WTC11 (cell line): ENCODE results near the gene PAFAH1B2. TPM values are rescaled to one million over a fixed set of nuclear protein-coding genes. Genes with fewer than 3 reads are reported as not detected.
"Not testable (repeated sequence)": the region's sequence is repeated elsewhere in the genome, so short reads cannot be mapped to it uniquely, and the experiment has no call there.

Source experiments
- ATAC-seq: fragments of 200-7000 bp; cut with Tn5 transposase; 2 replicates; pipeline ENCODE4 v1.10.0; 2021; ENCODE audit warnings: mild to moderate bottlenecking, moderate library complexity
- CTCF ChIA-PET: fragments of 300-600 bp; sonication (Branson Sonifier 250); formaldehyde crosslinking; loops from one replicate; lab custom pipeline; 2021; ENCODE audit warnings: antibody characterized with exemption; lab: Charles Lee
- POLR2A ChIA-PET: fragments of 350-600 bp; sonication (Branson Sonifier 250); formaldehyde crosslinking; loops from one replicate; lab custom pipeline; 2021; ENCODE audit warnings: antibody characterized with exemption; lab: Charles Lee
- DNase-seq: peaks from one replicate; pipeline ENCODE4 v3.0.0; 2021; ENCODE audit warnings: low spot score
- H3K27ac Mint-ChIP-seq: 2 replicates; pipeline ENCODE4 v1.8.0; 2021; ENCODE audit warnings: mixed read lengths
- H3K27me3 Mint-ChIP-seq: 2 replicates; pipeline ENCODE4 v1.8.0; 2021; ENCODE audit warnings: low read depth, mild to moderate bottlenecking, moderate library complexity, mixed read lengths
- H3K36me3 Mint-ChIP-seq: 2 replicates; pipeline ENCODE4 v1.8.0; 2021; ENCODE audit warnings: mixed read lengths
- H3K4me1 Mint-ChIP-seq: 2 replicates; pipeline ENCODE4 v1.8.0; 2022; ENCODE audit warnings: mixed read lengths
- H3K4me3 Mint-ChIP-seq: 2 replicates; pipeline ENCODE4 v1.8.0; 2021; ENCODE audit warnings: mild to moderate bottlenecking, moderate library complexity, mixed read lengths
- H3K9me3 Mint-ChIP-seq: 2 replicates; pipeline ENCODE4 v1.8.0; 2021; ENCODE audit warnings: mixed read lengths
- CREM ChIP-seq: sonication (generic); formaldehyde crosslinking; IDR thresholded peaks from 2 replicates; pipeline ENCODE4 v1.8.1; 2022; ENCODE audit warnings: mild to moderate bottlenecking, missing genetic modification reagents, moderate library complexity
- GTF2I ChIP-seq: fragments of 250-450 bp; sonication (Bioruptor Pico); conservative IDR thresholded peaks from 2 replicates; pipeline ENCODE4 v1.4.0; 2021; ENCODE audit warnings: mild to moderate bottlenecking
- JAZF1 ChIP-seq: fragments of 250-450 bp; sonication (Bioruptor Pico); IDR thresholded peaks from 2 replicates; pipeline ENCODE4 v1.9.0; 2021; ENCODE audit warnings: moderate library complexity, mild to moderate bottlenecking, inconsistent platforms
- NR2C2 ChIP-seq: sonication (generic); formaldehyde crosslinking; IDR thresholded peaks from 2 replicates; pipeline ENCODE4 v1.8.0; 2022; ENCODE audit warnings: mild to moderate bottlenecking, missing genetic modification reagents
- NR3C1 ChIP-seq: sonication (generic); formaldehyde crosslinking; conservative IDR thresholded peaks from 2 replicates; pipeline ENCODE4 v1.8.1; 2023; ENCODE audit warnings: low read depth, mild to moderate bottlenecking, missing genetic modification reagents
- OVOL2 ChIP-seq: fragments of 250-450 bp; sonication (Bioruptor Pico); IDR thresholded peaks from 2 replicates; pipeline ENCODE4 v1.9.0; 2021; ENCODE audit warnings: mild to moderate bottlenecking, borderline replicate concordance
- RELA ChIP-seq: sonication (generic); formaldehyde crosslinking; IDR thresholded peaks from 2 replicates; pipeline ENCODE4 v1.8.1; 2022; ENCODE audit warnings: missing genetic modification reagents, mild to moderate bottlenecking, borderline replicate concordance
- SP1 ChIP-seq: sonication (generic); formaldehyde crosslinking; conservative IDR thresholded peaks from 2 replicates; pipeline ENCODE4 v1.8.1; 2022; ENCODE audit warnings: missing genetic modification reagents
- ZBTB21 ChIP-seq: sonication (generic); formaldehyde crosslinking; IDR thresholded peaks from 2 replicates; pipeline ENCODE4 v1.8.1; 2023; ENCODE audit warnings: mild to moderate bottlenecking, missing genetic modification reagents, borderline replicate concordance
- ZNF138 ChIP-seq: sonication (generic); formaldehyde crosslinking; conservative IDR thresholded peaks from 2 replicates; pipeline ENCODE4 v1.8.1; 2022; ENCODE audit warnings: mild to moderate bottlenecking, moderate library complexity, missing genetic modification reagents
- ZNF219 ChIP-seq: sonication (generic); formaldehyde crosslinking; IDR thresholded peaks from 2 replicates; pipeline ENCODE4 v1.8.0; 2023; ENCODE audit warnings: missing genetic modification reagents, mild to moderate bottlenecking, borderline replicate concordance
- ZNF232 ChIP-seq: sonication (generic); formaldehyde crosslinking; IDR thresholded peaks from 2 replicates; pipeline ENCODE4 v1.8.0; 2022; ENCODE audit warnings: mild to moderate bottlenecking, missing genetic modification reagents
- total RNA-seq: library from RNA; stranded (reverse); gene quantifications from 3 replicates; pipeline ENCODE4 v1.2.3, GENCODE V29; 2021
- TF ChIP-seq, protein P1 (sequence below): sonication (generic); formaldehyde crosslinking; IDR thresholded peaks from 2 replicates; pipeline ENCODE4 v1.8.1; 2023; ENCODE audit warnings: mild to moderate bottlenecking, missing genetic modification reagents, borderline replicate concordance
- TF ChIP-seq, protein P2 (sequence below): sonication (generic); formaldehyde crosslinking; IDR thresholded peaks from 2 replicates; pipeline ENCODE4 v1.8.0; 2022; ENCODE audit warnings: mild to moderate bottlenecking, missing genetic modification reagents
- TF ChIP-seq, protein P3 (sequence below): sonication (generic); formaldehyde crosslinking; IDR thresholded peaks from 2 replicates; pipeline ENCODE4 v1.8.0; 2022; ENCODE audit warnings: missing genetic modification reagents
- TF ChIP-seq, protein P4 (sequence below): sonication (generic); formaldehyde crosslinking; IDR thresholded peaks from 2 replicates; pipeline ENCODE4 v1.8.0; 2023; ENCODE audit warnings: missing genetic modification reagents, mild to moderate bottlenecking, borderline replicate concordance
- TF ChIP-seq, protein P5 (sequence below): sonication (generic); formaldehyde crosslinking; IDR thresholded peaks from 2 replicates; pipeline ENCODE4 v1.8.1; 2022; ENCODE audit warnings: low read depth, mild to moderate bottlenecking, moderate library complexity, missing genetic modification reagents, borderline replicate concordance

PAFAH1B2 gene
- total RNA-seq, 1 experiment from 2014 or later = 138 TPM

DNA sequence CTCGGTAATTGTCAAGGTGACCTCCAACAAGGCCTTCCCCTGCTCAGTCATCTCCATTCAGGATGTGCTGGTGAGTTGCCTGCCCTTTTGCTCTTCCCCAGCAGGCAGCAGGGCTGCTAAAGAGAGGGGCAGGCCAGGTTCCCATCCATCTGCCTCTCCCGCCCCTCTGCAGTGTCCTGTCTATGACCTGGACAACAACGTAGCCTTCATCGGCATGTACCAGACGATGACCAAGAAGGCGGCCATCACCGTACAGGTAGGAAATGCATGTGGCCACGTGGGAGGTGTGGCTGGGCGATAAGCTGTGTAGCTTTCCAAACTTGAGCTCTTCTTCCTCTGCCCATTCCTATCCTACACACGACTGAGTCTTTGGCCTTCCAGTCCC lies 38.5 kb downstream of the PAFAH1B2 start (continued):
- TF ChIP-seq, protein P1, sequence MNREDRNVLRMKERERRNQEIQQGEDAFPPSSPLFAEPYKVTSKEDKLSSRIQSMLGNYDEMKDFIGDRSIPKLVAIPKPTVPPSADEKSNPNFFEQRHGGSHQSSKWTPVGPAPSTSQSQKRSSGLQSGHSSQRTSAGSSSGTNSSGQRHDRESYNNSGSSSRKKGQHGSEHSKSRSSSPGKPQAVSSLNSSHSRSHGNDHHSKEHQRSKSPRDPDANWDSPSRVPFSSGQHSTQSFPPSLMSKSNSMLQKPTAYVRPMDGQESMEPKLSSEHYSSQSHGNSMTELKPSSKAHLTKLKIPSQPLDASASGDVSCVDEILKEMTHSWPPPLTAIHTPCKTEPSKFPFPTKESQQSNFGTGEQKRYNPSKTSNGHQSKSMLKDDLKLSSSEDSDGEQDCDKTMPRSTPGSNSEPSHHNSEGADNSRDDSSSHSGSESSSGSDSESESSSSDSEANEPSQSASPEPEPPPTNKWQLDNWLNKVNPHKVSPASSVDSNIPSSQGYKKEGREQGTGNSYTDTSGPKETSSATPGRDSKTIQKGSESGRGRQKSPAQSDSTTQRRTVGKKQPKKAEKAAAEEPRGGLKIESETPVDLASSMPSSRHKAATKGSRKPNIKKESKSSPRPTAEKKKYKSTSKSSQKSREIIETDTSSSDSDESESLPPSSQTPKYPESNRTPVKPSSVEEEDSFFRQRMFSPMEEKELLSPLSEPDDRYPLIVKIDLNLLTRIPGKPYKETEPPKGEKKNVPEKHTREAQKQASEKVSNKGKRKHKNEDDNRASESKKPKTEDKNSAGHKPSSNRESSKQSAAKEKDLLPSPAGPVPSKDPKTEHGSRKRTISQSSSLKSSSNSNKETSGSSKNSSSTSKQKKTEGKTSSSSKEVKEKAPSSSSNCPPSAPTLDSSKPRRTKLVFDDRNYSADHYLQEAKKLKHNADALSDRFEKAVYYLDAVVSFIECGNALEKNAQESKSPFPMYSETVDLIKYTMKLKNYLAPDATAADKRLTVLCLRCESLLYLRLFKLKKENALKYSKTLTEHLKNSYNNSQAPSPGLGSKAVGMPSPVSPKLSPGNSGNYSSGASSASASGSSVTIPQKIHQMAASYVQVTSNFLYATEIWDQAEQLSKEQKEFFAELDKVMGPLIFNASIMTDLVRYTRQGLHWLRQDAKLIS (CRISPR knock-in tag) = no peak
- no peak for TF ChIP-seq RELA (CRISPR knock-in tag)
- no peak for TF ChIP-seq ZNF219 (CRISPR knock-in tag)
- TF ChIP-seq SP1 (CRISPR knock-in tag) = no peak
- no peak for TF ChIP-seq ZNF138 (CRISPR knock-in tag)
- TF ChIP-seq NR3C1 (CRISPR knock-in tag) = no peak
- TF ChIP-seq, protein P2, sequence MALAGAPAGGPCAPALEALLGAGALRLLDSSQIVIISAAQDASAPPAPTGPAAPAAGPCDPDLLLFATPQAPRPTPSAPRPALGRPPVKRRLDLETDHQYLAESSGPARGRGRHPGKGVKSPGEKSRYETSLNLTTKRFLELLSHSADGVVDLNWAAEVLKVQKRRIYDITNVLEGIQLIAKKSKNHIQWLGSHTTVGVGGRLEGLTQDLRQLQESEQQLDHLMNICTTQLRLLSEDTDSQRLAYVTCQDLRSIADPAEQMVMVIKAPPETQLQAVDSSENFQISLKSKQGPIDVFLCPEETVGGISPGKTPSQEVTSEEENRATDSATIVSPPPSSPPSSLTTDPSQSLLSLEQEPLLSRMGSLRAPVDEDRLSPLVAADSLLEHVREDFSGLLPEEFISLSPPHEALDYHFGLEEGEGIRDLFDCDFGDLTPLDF = no peak
- no peak for TF ChIP-seq CREM (CRISPR knock-in tag)
- no peak for TF ChIP-seq ZBTB21 (CRISPR knock-in tag)
- TF ChIP-seq, all 79 proteins: peak for 0

DNA sequence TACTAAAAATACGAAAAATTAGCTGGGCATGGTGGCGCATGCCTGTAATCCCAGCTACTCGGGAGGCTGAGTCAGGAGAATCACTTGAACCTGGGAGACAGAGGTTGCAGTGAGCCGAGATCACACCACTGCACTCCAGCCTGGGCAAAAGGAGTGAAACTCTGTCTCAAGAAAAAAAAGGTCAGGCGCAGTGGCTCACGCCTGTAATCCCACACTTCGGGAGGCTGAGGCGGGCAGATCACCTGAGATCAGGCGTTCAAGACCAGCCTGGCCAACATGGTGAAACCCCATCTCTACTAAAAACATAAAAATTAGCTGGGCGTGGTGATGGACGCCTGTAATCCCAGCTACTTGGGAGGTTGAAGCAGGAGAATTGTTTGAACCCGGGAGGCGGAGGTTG lies 39.1 kb downstream of the PAFAH1B2 start:
- not testable (repeated sequence) for H3K27ac Mint-ChIP-seq, H3K4me3 Mint-ChIP-seq, H3K27me3 Mint-ChIP-seq, DNase-seq, H3K36me3 Mint-ChIP-seq, ATAC-seq, H3K9me3 Mint-ChIP-seq
- CTCF ChIA-PET = interaction anchor here (5.6 kb wide), 2 partner anchors 12 to 48 kb away, joined by 36 to 48 read pairs; partner anchors contain the start of genes PCSK7 and RNF214
- H3K4me1 Mint-ChIP-seq = peaks cover 20% of the 10 kb centered on the region
- POLR2A ChIA-PET = interaction anchor here (0.7 kb wide), 1 partner anchor 325 kb away, joined by 5 read pairs; no protein-coding TSS in a partner anchor

DNA sequence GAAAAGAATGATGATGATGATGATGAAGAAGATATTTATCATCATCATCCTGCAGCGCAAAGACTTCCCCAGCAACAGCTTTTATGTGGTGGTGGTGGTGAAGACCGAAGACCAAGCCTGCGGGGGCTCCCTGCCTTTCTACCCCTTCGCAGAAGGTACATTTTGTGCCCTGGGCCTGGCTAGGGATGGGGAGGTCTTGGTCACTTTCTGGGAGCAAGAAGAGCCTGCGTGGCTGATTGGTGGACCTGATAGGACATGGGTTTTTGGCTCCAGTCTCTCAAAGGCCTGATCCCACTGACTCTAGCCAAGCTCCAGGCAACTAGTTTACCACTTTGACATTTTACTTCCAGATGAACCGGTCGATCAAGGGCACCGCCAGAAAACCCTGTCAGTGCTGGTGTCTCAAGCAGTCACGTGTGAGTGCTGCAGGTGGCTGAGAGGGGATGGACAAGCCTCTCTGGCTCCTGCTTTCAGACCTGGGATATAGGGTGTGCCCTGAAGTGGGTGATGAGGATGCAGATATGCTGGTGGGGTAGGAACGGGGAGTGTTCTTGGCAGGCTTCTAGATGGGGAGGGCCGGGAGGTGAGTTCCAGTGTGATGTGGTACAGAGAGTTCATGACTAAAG lies 39.8 kb downstream of the PAFAH1B2 start:
- Mint-ChIP-seq H3K27me3 (peaks cover 6% of the 10 kb centered on the region), H3K4me1 (peaks cover 17% of the 10 kb centered on the region), H3K9me3 (no peaks in the 10 kb centered on the region), H3K4me3 (no peak overlapping the region), H3K36me3 (peaks cover 7% of the 10 kb centered on the region; the same call in 1 of the 2 replicates), H3K27ac (no peak overlapping the region)
- ATAC-seq (no peak), DNase-seq (no peak)
- ChIA-PET POLR2A (interaction anchor here (0.7 kb wide), 1 partner anchor 325 kb away, joined by 5 read pairs; no protein-coding TSS in a partner anchor), CTCF (interaction anchor here (0.7 kb wide), 1 partner anchor 17 kb away, joined by 3 read pairs; no protein-coding TSS in a partner anchor)
- TF ChIP-seq, protein P3, sequence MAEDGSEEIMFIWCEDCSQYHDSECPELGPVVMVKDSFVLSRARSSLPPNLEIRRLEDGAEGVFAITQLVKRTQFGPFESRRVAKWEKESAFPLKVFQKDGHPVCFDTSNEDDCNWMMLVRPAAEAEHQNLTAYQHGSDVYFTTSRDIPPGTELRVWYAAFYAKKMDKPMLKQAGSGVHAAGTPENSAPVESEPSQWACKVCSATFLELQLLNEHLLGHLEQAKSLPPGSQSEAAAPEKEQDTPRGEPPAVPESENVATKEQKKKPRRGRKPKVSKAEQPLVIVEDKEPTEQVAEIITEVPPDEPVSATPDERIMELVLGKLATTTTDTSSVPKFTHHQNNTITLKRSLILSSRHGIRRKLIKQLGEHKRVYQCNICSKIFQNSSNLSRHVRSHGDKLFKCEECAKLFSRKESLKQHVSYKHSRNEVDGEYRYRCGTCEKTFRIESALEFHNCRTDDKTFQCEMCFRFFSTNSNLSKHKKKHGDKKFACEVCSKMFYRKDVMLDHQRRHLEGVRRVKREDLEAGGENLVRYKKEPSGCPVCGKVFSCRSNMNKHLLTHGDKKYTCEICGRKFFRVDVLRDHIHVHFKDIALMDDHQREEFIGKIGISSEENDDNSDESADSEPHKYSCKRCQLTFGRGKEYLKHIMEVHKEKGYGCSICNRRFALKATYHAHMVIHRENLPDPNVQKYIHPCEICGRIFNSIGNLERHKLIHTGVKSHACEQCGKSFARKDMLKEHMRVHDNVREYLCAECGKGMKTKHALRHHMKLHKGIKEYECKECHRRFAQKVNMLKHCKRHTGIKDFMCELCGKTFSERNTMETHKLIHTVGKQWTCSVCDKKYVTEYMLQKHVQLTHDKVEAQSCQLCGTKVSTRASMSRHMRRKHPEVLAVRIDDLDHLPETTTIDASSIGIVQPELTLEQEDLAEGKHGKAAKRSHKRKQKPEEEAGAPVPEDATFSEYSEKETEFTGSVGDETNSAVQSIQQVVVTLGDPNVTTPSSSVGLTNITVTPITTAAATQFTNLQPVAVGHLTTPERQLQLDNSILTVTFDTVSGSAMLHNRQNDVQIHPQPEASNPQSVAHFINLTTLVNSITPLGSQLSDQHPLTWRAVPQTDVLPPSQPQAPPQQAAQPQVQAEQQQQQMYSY = no peak
- TF ChIP-seq, protein P4, sequence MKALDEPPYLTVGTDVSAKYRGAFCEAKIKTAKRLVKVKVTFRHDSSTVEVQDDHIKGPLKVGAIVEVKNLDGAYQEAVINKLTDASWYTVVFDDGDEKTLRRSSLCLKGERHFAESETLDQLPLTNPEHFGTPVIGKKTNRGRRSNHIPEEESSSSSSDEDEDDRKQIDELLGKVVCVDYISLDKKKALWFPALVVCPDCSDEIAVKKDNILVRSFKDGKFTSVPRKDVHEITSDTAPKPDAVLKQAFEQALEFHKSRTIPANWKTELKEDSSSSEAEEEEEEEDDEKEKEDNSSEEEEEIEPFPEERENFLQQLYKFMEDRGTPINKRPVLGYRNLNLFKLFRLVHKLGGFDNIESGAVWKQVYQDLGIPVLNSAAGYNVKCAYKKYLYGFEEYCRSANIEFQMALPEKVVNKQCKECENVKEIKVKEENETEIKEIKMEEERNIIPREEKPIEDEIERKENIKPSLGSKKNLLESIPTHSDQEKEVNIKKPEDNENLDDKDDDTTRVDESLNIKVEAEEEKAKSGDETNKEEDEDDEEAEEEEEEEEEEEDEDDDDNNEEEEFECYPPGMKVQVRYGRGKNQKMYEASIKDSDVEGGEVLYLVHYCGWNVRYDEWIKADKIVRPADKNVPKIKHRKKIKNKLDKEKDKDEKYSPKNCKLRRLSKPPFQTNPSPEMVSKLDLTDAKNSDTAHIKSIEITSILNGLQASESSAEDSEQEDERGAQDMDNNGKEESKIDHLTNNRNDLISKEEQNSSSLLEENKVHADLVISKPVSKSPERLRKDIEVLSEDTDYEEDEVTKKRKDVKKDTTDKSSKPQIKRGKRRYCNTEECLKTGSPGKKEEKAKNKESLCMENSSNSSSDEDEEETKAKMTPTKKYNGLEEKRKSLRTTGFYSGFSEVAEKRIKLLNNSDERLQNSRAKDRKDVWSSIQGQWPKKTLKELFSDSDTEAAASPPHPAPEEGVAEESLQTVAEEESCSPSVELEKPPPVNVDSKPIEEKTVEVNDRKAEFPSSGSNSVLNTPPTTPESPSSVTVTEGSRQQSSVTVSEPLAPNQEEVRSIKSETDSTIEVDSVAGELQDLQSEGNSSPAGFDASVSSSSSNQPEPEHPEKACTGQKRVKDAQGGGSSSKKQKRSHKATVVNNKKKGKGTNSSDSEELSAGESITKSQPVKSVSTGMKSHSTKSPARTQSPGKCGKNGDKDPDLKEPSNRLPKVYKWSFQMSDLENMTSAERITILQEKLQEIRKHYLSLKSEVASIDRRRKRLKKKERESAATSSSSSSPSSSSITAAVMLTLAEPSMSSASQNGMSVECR (CRISPR knock-in tag) = no peak
- no peak for TF ChIP-seq JAZF1 (CRISPR knock-in tag)
- no peak for TF ChIP-seq ZNF232 (CRISPR knock-in tag)
- TF ChIP-seq, protein P5, sequence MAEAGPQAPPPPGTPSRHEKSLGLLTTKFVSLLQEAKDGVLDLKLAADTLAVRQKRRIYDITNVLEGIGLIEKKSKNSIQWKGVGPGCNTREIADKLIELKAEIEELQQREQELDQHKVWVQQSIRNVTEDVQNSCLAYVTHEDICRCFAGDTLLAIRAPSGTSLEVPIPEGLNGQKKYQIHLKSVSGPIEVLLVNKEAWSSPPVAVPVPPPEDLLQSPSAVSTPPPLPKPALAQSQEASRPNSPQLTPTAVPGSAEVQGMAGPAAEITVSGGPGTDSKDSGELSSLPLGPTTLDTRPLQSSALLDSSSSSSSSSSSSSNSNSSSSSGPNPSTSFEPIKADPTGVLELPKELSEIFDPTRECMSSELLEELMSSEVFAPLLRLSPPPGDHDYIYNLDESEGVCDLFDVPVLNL (CRISPR knock-in tag) = no peak
- no peak for TF ChIP-seq NR2C2 (CRISPR knock-in tag)
- TF ChIP-seq GTF2I (CRISPR knock-in tag) = no peak
- TF ChIP-seq OVOL2 (CRISPR knock-in tag) = no peak
